CD14-positive monocyte (primary cell): Measurements from ENCODE around the gene C22orf39. TPM values are rescaled to one million over a fixed set of nuclear protein-coding genes. Genes with fewer than 3 reads are reported as not detected.

Source experiments
- DNase-seq, 3 donors: peaks; one replicate each; pipeline ENCODE4 v3.0.0-alpha.2; 2011 to 2022
- H2AFZ ChIP-seq: 2 replicates; pipeline ENCODE4 v1.6.0; 2012; ENCODE audit warnings: mild to moderate bottlenecking, low read depth, low read length, inconsistent platforms; ENCODE audit not compliant: insufficient read depth, poor library complexity, severe bottlenecking
- H3K27ac ChIP-seq, 2 donors: 1 replicate in 1 of 2; 2 replicates in 1 of 2; pipeline ENCODE4 v1.5.1; 2012 to 2013; ENCODE audit warnings: low read length in 2 of 2, control low read depth in 1 of 2, inconsistent platforms in 1 of 2, low read depth in 1 of 2, mild to moderate bottlenecking in 1 of 2
- H3K27me3 ChIP-seq, 2 donors: one replicate each; pipeline versions ENCODE4 v1.6.0 to v1.6.1; 2011 to 2013; ENCODE audit warnings: low read length in 2 of 2; ENCODE audit not compliant: control insufficient read depth in 2 of 2, insufficient read depth in 2 of 2
- H3K36me3 ChIP-seq, 2 donors: replicated peaks in 1 of 2; 1 replicate in 1 of 2; 2 replicates in 1 of 2; pipeline versions ENCODE4 v1.5.1 to v1.6.1; 2012 to 2013; ENCODE audit warnings: low read length in 2 of 2, control low read depth in 1 of 2, inconsistent platforms in 1 of 2, mild to moderate bottlenecking in 1 of 2; ENCODE audit not compliant: insufficient read depth in 2 of 2, control insufficient read depth in 1 of 2
- H3K4me1 ChIP-seq, 2 donors: 1 replicate in 1 of 2; 2 replicates in 1 of 2; pipeline versions ENCODE4 v1.5.1 to v1.6.1; 2012 to 2013; ENCODE audit warnings: low read length in 2 of 2, control low read depth in 1 of 2, inconsistent platforms in 1 of 2, mild to moderate bottlenecking in 1 of 2, moderate library complexity in 1 of 2; ENCODE audit not compliant: insufficient read depth in 2 of 2, control insufficient read depth in 1 of 2
- H3K4me2 ChIP-seq: replicated peaks from 2 replicates; pipeline ENCODE3; 2012; ENCODE audit warnings: low read length, moderate library complexity, mild to moderate bottlenecking; ENCODE audit not compliant: poor library complexity, severe bottlenecking; ENCODE audit errors: extremely low read depth
- H3K4me3 ChIP-seq, 3 experiments: fragments of 200-600 bp in 1 of 3; sonication (generic) in 1 of 3; replicated peaks in 1 of 3; 1 replicate in 2 of 3; 2 replicates in 1 of 3; pipeline ENCODE4 v1.5.1; 2011 to 2013; ENCODE audit warnings: low read length in 3 of 3, mild to moderate bottlenecking in 3 of 3, control low read depth in 2 of 3, low read depth in 2 of 3, inconsistent platforms in 1 of 3, moderate library complexity in 1 of 3
- H3K79me2 ChIP-seq: 2 replicates; pipeline ENCODE4 v1.6.0; 2012; ENCODE audit warnings: mild to moderate bottlenecking, control low read depth, inconsistent platforms, low read length, moderate library complexity; ENCODE audit not compliant: insufficient read depth
- H3K9ac ChIP-seq: 2 replicates; pipeline ENCODE4 v1.6.0; 2017; ENCODE audit warnings: low read length, mild to moderate bottlenecking; ENCODE audit not compliant: insufficient read depth, poor library complexity, severe bottlenecking
- H3K9me3 ChIP-seq, 2 donors: replicated peaks in 1 of 2; 1 replicate in 1 of 2; 2 replicates in 1 of 2; pipeline versions ENCODE4 v1.5.1 to v1.6.1; 2012 to 2013; ENCODE audit warnings: low read length in 2 of 2, control low read depth in 1 of 2; ENCODE audit not compliant: control insufficient read depth in 1 of 2, insufficient read depth in 1 of 2
- H4K20me1 ChIP-seq: 2 replicates; pipeline ENCODE4 v1.6.0; 2012; ENCODE audit warnings: mild to moderate bottlenecking, low read length, control low read depth, moderate library complexity; ENCODE audit not compliant: insufficient read depth
- H3K27ac Mint-ChIP-seq, 7 donors: one replicate each; pipeline ENCODE4 v1.8.0; 2020; ENCODE audit warnings: mild to moderate bottlenecking in 7 of 7, mixed read lengths in 7 of 7, moderate library complexity in 6 of 7, inconsistent platforms in 2 of 7
- H3K27me3 Mint-ChIP-seq, 3 donors: one replicate each; pipeline ENCODE4 v1.8.0; 2021 to 2022; ENCODE audit warnings: low read depth in 3 of 3, mild to moderate bottlenecking in 3 of 3, mixed read lengths in 3 of 3, moderate library complexity in 3 of 3, inconsistent platforms in 1 of 3
- H3K36me3 Mint-ChIP-seq, 2 donors: one replicate each; pipeline ENCODE4 v1.8.0; 2020; ENCODE audit warnings: mixed read lengths in 2 of 2, inconsistent platforms in 1 of 2, mild to moderate bottlenecking in 1 of 2
- H3K4me1 Mint-ChIP-seq: one replicate; pipeline ENCODE4 v1.8.0; 2020; ENCODE audit warnings: mild to moderate bottlenecking, mixed read lengths
- H3K4me3 Mint-ChIP-seq, 2 donors: one replicate each; pipeline ENCODE4 v1.8.0; 2020; ENCODE audit warnings: mild to moderate bottlenecking in 2 of 2, mixed read lengths in 2 of 2, moderate library complexity in 1 of 2
- H3K9me3 Mint-ChIP-seq, 7 donors: one replicate each; pipeline ENCODE4 v1.8.0; 2020 to 2022; ENCODE audit warnings: mixed read lengths in 7 of 7, mild to moderate bottlenecking in 6 of 7, moderate library complexity in 6 of 7, inconsistent platforms in 2 of 7
- WGBS: methylation state at CpG from one replicate; pipeline ENCODE4 v1.1.5; 2013; ENCODE audit warnings: missing lambda C conversion rate; ENCODE audit not compliant: insufficient coverage; 5-methylcytosine and 5-hydroxymethylcytosine counted together
- intact Hi-C, 2 donors: fragments of 100-400 bp; cut with micrococcal nuclease; formaldehyde crosslinking; loops; one replicate each; pipeline versions ENCODE4 v1.15.0 to v1.15.1; 2023
- polyA plus RNA-seq, 3 donors: library from polyadenylated mRNA; depleted of rRNA in 1 of 3; unstranded in 2 of 3; stranded (reverse) in 1 of 3; fragments of 300-500 nt in 2 of 3; fragments of >200 nt in 1 of 3; fragmentation: Illumina TruSeq in 2 of 3; gene quantifications; 1 replicate in 2 of 3; 2 replicates in 1 of 3; pipeline ENCODE4 v1.2.3, GENCODE V29; 2012 to 2021
- TF ChIP-seq, protein P1 (sequence below): fragments of 200-600 bp; IDR thresholded peaks from one replicate; pipeline ENCODE4 v1.8.0; 2022; ENCODE audit warnings: antibody characterized with exemption, mild to moderate bottlenecking

C22orf39 gene
- polyA plus RNA-seq, 3 donors = 21.2 to 40.3 (median 38.4) TPM

DNA sequence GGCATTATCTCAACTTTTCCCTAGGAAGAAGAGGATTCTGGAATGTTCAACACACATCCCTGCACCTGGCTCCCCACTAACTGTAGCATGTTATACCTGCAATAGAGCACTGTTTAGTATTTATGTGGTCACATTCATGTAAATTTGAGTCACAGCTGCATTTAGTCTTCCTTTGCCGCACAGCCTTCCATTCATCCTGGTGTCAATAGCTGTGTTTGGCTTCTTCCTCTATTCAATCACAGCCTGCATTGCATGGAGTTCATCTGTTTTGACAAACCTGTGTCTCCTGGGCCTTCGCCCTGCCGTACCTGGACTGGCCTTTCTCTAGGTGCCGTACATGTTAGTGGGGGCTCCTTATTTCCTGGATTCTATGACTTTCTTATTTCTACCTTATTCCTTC lies 4.1 kb upstream of the C22orf39 start:
- H3K4me3 Mint-ChIP-seq = no peak overlapping the region
- Histone ChIP-seq H4K20me1 (peaks cover 1% of the 10 kb centered on the region), H2AFZ (no peak overlapping the region), H3K4me2 (no peak overlapping the region), H3K4me1 (peaks cover 12 to 16% of the 10 kb centered on the region in 2 donors), H3K4me3 (no peak overlapping the region), H3K9ac (no peak overlapping the region), H3K79me2 (peaks cover 11% of the 10 kb centered on the region), H3K9me3 (no peaks in the 10 kb centered on the region), H3K27ac (no peak overlapping the region), H3K36me3 (peaks cover 51 to 65% of the 10 kb centered on the region in 2 donors), H3K27me3 (no peaks in the 10 kb centered on the region)
- TF ChIP-seq, protein P1, sequence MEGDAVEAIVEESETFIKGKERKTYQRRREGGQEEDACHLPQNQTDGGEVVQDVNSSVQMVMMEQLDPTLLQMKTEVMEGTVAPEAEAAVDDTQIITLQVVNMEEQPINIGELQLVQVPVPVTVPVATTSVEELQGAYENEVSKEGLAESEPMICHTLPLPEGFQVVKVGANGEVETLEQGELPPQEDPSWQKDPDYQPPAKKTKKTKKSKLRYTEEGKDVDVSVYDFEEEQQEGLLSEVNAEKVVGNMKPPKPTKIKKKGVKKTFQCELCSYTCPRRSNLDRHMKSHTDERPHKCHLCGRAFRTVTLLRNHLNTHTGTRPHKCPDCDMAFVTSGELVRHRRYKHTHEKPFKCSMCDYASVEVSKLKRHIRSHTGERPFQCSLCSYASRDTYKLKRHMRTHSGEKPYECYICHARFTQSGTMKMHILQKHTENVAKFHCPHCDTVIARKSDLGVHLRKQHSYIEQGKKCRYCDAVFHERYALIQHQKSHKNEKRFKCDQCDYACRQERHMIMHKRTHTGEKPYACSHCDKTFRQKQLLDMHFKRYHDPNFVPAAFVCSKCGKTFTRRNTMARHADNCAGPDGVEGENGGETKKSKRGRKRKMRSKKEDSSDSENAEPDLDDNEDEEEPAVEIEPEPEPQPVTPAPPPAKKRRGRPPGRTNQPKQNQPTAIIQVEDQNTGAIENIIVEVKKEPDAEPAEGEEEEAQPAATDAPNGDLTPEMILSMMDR = no peak
- 100% methylated on average over 1 of the region's 4 CpGs for WGBS
- intact Hi-C loops = no loop called here
- H3K27ac Mint-ChIP-seq = no peak overlapping the region
- DNase-seq = no peak
- H3K36me3 Mint-ChIP-seq = peaks cover 58 to 61% of the 10 kb centered on the region in 2 donors
- H3K9me3 Mint-ChIP-seq = peaks cover 0 to 1% (median 0%) of the 10 kb centered on the region in 7 donors
- H3K4me1 Mint-ChIP-seq = peaks cover 14% of the 10 kb centered on the region
- no peaks in the 10 kb centered on the region for H3K27me3 Mint-ChIP-seq

DNA sequence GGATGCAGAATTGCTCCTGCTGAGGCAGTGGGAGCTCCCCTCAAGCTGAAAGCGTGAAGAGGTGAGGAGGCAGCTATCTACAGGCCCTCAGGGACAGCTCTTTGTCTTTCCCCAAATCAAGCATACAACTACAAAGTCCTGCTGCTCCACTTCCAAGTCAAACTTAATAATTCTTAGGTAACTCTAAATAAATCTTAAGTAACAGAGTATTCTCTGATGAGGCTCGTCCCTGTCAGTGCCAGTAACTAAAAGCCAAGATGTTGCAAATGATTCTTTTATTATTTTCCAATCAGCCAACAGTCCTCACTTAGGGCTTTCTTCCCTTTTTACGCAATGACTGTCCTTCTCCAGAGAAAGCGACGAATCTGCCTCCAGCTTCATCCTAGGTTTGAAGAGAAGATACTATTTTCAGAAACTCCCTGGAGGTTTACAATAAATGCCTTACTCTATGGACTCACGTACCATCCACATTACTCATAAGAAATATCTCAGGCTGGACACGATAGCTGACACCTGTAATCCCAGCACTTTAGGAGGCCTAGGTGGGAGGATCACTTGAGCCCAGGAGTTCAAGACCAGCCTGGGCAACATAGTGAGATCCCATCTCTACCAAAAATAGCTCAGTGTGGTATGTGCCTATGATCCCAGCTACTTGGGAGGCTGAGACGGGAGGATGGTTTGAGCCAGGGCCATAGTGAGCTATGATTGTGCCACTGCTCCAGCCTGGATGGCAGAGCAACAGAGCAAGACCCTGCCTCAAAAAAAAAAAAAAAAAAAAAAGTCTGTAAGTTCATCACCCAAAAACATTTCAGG lies 3.1 kb upstream of the C22orf39 start:
- Mint-ChIP-seq H3K27me3 (no peaks in the 10 kb centered on the region), H3K4me1 (peaks cover 20% of the 10 kb centered on the region), H3K27ac (no peak overlapping the region), H3K36me3 (peaks cover 48 to 52% of the 10 kb centered on the region in 2 donors), H3K9me3 (peaks cover 0 to 1% (median 0%) of the 10 kb centered on the region in 7 donors), H3K4me3 (no peak overlapping the region)
- Histone ChIP-seq H3K4me2 (no peak overlapping the region), H3K27ac (no peak overlapping the region), H3K27me3 (no peaks in the 10 kb centered on the region), H2AFZ (no peak overlapping the region), H4K20me1 (peaks cover 5% of the 10 kb centered on the region), H3K79me2 (peaks cover 21% of the 10 kb centered on the region), H3K36me3 (peaks cover 41 to 55% of the 10 kb centered on the region in 2 donors), H3K4me1 (peaks cover 16 to 26% of the 10 kb centered on the region in 2 donors), H3K9ac (no peak overlapping the region), H3K9me3 (no peaks in the 10 kb centered on the region), H3K4me3 (no peak overlapping the region)
- no peak for DNase-seq
- 100% methylated on average over 2 of the region's 8 CpGs for WGBS
- TF ChIP-seq, protein P1 = no peak
- intact Hi-C loops = no loop called here
